ENCODE results near the gene GOLGA8Q. TPM values are rescaled to one million over a fixed set of nuclear protein-coding genes. Genes with fewer than 3 reads are reported as not detected.
"Not testable (repeated sequence)": the region's sequence is repeated elsewhere in the genome, so short reads cannot be mapped to it uniquely, and the experiment has no call there.

Gene GOLGA8Q, protein sequence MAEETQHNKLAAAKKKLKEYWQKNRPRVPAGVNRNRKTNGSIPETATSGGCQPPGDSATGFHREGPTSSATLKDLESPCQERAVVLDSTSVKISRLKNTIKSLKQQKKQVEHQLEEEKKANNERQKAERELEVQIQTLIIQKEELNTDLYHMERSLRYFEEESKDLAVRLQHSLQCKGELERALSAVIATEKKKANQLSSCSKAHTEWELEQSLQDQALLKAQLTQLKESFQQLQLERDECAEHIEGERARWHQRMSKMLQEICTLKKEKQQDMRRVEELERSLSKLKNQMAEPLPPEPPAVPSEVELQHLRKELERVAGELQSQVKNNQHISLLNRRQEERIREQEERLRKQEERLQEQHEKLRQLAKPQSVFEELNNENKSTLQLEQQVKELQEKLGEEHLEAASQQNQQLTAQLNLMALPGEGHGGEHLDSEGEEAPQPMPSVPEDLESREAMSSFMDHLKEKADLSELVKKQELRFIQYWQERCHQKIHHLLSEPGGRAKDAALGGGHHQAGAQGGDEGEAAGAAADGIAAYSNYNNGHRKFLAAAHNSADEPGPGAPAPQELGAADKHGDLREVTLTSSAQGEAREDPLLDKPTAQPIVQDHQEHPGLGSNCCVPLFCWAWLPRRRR
- total RNA-seq: 1 to 10 TPM in 3 of 8 experiments, under 1 TPM in 5; 0.13 to 2.1 (median 0.68) TPM

DNA sequence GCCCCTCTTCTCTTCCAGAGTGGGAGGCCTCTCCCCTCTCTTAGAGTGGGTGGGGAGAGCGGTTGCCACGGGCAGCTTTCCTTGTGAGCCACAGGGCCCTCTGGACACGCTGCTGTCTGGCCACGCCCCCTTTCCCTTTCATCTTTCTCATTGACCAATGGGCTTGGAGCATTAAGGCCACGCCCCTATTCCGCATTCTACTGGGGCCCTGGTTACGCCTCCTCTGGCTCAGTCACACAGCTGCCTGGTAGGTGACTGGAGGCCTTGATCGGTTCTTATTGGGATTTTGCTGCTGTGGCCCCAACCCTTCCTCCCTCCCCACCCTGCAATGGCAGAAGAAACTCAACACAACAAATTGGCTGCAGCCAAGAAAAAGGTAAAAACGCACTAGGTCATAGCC, at the start of gene GOLGA8Q:
GOLGA8Q (plus strand) TSS at position 301 of the 400 bp plus-strand sequence; CDS start at position 329, 28 bp downstream.
- no CpG with 5 or more reads among the region's 9 CpGs for WGBS, 10 experiments
- H3K4me1 ChIP-seq (replicated peaks in 1 of 2); in situ Hi-C loops (cut with MboI; ENCODE audit: low pct_unique_long_range_greater_than_20kb in 2 of 9, low sequenced_read_pairs in 9 of 9, unreplicated experiment in 9 of 9); H3K27ac ChIP-seq; H3K4me3 ChIP-seq; ATAC-seq (replicated peaks in 6 of 8): not testable (repeated sequence)

GRCh38 chr15:30502904-30503781, 48.7 kb upstream of the GOLGA8Q start:
- ATAC-seq (replicated peaks in 6 of 8): peak in 1 of 8 experiments; percentile 11
- H3K27ac ChIP-seq; in situ Hi-C loops (cut with MboI; ENCODE audit: low pct_unique_long_range_greater_than_20kb in 2 of 9, low sequenced_read_pairs in 9 of 9, unreplicated experiment in 9 of 9); H3K4me1 ChIP-seq (replicated peaks in 1 of 2); H3K4me3 ChIP-seq: not testable (repeated sequence)
- no CpG with 5 or more reads among the region's 11 CpGs for WGBS, 10 experiments

GRCh38 chr15:30504162-30504843, 47.5 kb upstream of the GOLGA8Q start:
- ATAC-seq (replicated peaks in 6 of 8); in situ Hi-C loops (cut with MboI; ENCODE audit: low pct_unique_long_range_greater_than_20kb in 2 of 9, low sequenced_read_pairs in 9 of 9, unreplicated experiment in 9 of 9); H3K4me3 ChIP-seq; H3K4me1 ChIP-seq (replicated peaks in 1 of 2); H3K27ac ChIP-seq: not testable (repeated sequence)
- 100% methylated on average over 1 of the region's 5 CpGs; no CpG with 5 or more reads in 9 of the 10 experiments for WGBS, 10 experiments

GRCh38 chr15:30514545-30514944, 37.3 kb upstream of the GOLGA8Q start:
- WGBS, 10 experiments: no CpG with 5 or more reads among the region's 4 CpGs
- ATAC-seq (replicated peaks in 6 of 8); H3K4me1 ChIP-seq (replicated peaks in 1 of 2); H3K4me3 ChIP-seq; in situ Hi-C loops (cut with MboI; ENCODE audit: low pct_unique_long_range_greater_than_20kb in 2 of 9, low sequenced_read_pairs in 9 of 9, unreplicated experiment in 9 of 9); H3K27ac ChIP-seq: not testable (repeated sequence)

GRCh38 chr15:30523453-30524243, 28.2 kb upstream of the GOLGA8Q start:
- H3K27ac ChIP-seq; in situ Hi-C loops (cut with MboI; ENCODE audit: low pct_unique_long_range_greater_than_20kb in 2 of 9, low sequenced_read_pairs in 9 of 9, unreplicated experiment in 9 of 9); H3K4me3 ChIP-seq; ATAC-seq (replicated peaks in 6 of 8); H3K4me1 ChIP-seq (replicated peaks in 1 of 2): not testable (repeated sequence)
- no CpG with 5 or more reads among the region's 7 CpGs for WGBS, 10 experiments

GRCh38 chr15:30525912-30526311, 25.9 kb upstream of the GOLGA8Q start:
- H3K27ac ChIP-seq; H3K4me1 ChIP-seq (replicated peaks in 1 of 2); H3K4me3 ChIP-seq; in situ Hi-C loops (cut with MboI; ENCODE audit: low pct_unique_long_range_greater_than_20kb in 2 of 9, low sequenced_read_pairs in 9 of 9, unreplicated experiment in 9 of 9); ATAC-seq (replicated peaks in 6 of 8): not testable (repeated sequence)
- WGBS, 10 experiments: no CpG with 5 or more reads among the region's 4 CpGs

DNA sequence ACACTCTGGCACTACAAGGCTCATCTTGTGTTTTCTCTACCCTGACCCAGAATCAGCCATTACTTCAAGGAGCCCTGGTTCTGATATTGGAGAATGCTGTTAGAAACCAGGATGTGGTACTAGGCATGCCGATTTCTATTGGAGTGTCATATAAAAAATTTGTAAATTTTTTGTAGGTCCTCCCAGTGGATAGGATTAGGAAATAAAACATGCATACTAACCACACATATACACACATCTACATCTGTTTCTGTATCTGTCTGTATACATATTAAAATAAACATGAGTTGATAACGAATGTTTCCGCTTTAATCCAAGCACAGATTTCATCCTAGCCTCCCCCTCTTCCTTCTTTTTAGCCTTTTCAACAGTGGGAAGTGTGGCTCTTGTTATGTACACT, 22.8 kb upstream of the GOLGA8Q start:
- H3K4me1 ChIP-seq (replicated peaks in 1 of 2); H3K27ac ChIP-seq; H3K4me3 ChIP-seq; in situ Hi-C loops (cut with MboI; ENCODE audit: low pct_unique_long_range_greater_than_20kb in 2 of 9, low sequenced_read_pairs in 9 of 9, unreplicated experiment in 9 of 9): not testable (repeated sequence)
- peak in 2 of 8 experiments; percentile 58 to 80 for ATAC-seq (replicated peaks in 6 of 8)
- no CpG with 5 or more reads among the region's 3 CpGs for WGBS, 10 experiments

- in situ Hi-C loops (cut with MboI; ENCODE audit: low pct_unique_long_range_greater_than_20kb in 2 of 9, low sequenced_read_pairs in 9 of 9, unreplicated experiment in 9 of 9); H3K4me3 ChIP-seq; H3K4me1 ChIP-seq (replicated peaks in 1 of 2); H3K27ac ChIP-seq; ATAC-seq (replicated peaks in 6 of 8): not testable (repeated sequence)
- no CpG with 5 or more reads among the region's 6 CpGs for WGBS, 10 experiments
These were observed 15.1 kb downstream of the GOLGA8Q start for GRCh38 chr15:30566949-30567348.

DNA sequence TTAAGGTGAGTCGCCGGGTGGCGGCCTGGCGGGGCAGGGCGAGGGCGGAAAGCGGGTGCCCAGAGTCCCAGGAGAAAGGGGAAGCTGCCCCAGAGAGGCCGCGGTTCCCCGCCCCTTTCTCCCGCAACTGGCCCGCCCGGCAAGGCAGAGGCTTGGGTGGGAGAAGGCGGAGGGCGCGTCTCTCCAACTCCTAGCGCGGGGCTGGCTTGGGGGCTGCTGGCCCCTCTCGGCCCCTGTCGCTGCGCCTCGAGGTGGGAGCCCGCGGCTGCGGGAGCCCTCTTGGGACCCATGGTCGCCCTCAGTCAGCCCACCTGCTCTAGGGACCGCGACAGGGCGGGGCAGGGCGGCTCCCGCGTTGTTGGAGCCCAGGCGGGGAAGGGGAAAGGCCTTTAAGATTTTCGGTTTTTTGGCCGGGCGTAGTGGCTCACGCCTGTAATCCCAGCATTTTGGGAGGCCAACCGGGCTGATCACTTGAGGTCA, 21.2 kb downstream of the GOLGA8Q start:
- WGBS, 10 experiments: no CpG with 5 or more reads among the region's 38 CpGs
- H3K4me1 ChIP-seq (replicated peaks in 1 of 2); in situ Hi-C loops (cut with MboI; ENCODE audit: low pct_unique_long_range_greater_than_20kb in 2 of 9, low sequenced_read_pairs in 9 of 9, unreplicated experiment in 9 of 9); H3K4me3 ChIP-seq; H3K27ac ChIP-seq: not testable (repeated sequence)
- peak; percentile 66 to 89 (median 80) for ATAC-seq (replicated peaks in 6 of 8)

GRCh38 chr15:30579394-30579970, 27.6 kb downstream of the GOLGA8Q start:
- in situ Hi-C loops (cut with MboI; ENCODE audit: low pct_unique_long_range_greater_than_20kb in 2 of 9, low sequenced_read_pairs in 9 of 9, unreplicated experiment in 9 of 9); H3K4me3 ChIP-seq; H3K27ac ChIP-seq; H3K4me1 ChIP-seq (replicated peaks in 1 of 2): not testable (repeated sequence)
- WGBS, 10 experiments: no CpG with 5 or more reads among the region's 6 CpGs
- peak in 5 of 8 experiments; percentile 29 to 61 (median 53) for ATAC-seq (replicated peaks in 6 of 8)

- in situ Hi-C loops (cut with MboI; ENCODE audit: low pct_unique_long_range_greater_than_20kb in 2 of 9, low sequenced_read_pairs in 9 of 9, unreplicated experiment in 9 of 9); H3K27ac ChIP-seq; H3K4me1 ChIP-seq (replicated peaks in 1 of 2); ATAC-seq (replicated peaks in 6 of 8); H3K4me3 ChIP-seq: not testable (repeated sequence)
- WGBS, 10 experiments: no CpG with 5 or more reads among the region's 4 CpGs
These were observed 28.9 kb downstream of the GOLGA8Q start for GRCh38 chr15:30580716-30581115.

GRCh38 chr15:30598953-30599352, 47.1 kb downstream of the GOLGA8Q start:
- ATAC-seq (replicated peaks in 6 of 8): not testable (repeated sequence)

More at GRCh38 chr15:30598953-30599352, 47.1 kb downstream of the GOLGA8Q start:
- H3K4me1 ChIP-seq (replicated peaks in 1 of 2); in situ Hi-C loops (cut with MboI; ENCODE audit: low pct_unique_long_range_greater_than_20kb in 2 of 9, low sequenced_read_pairs in 9 of 9, unreplicated experiment in 9 of 9); H3K27ac ChIP-seq; H3K4me3 ChIP-seq: not testable (repeated sequence)
- WGBS, 10 experiments: no CpG with 5 or more reads among the region's 2 CpGs

Data from motor neuron (in vitro differentiated cells).